Neural progenitor cell (in vitro differentiated cells): ENCODE measurements around the gene MMRN2. TPM values are rescaled to one million over a fixed set of nuclear protein-coding genes. Genes with fewer than 3 reads are reported as not detected.
"Not testable (repeated sequence)": the region's sequence is repeated elsewhere in the genome, so short reads cannot be mapped to it uniquely, and the experiment has no call there.

Experiments
- DNase-seq: peaks from one replicate; pipeline ENCODE4 v3.0.0-alpha.2; 2016; ENCODE audit warnings: low spot score
- H2AFZ ChIP-seq: fragments of 200-600 bp; sonication (generic); replicated peaks from 2 replicates; pipeline ENCODE4 v1.6.1; 2016; ENCODE audit warnings: antibody characterized with exemption
- H3F3A ChIP-seq: fragments of 200-600 bp; sonication (generic); 2 replicates; pipeline ENCODE4 v1.6.1; 2016; ENCODE audit warnings: antibody characterized with exemption, low read depth
- H3K27ac ChIP-seq: fragments of 200-600 bp; sonication (generic); 2 replicates; pipeline ENCODE4 v1.5.1; 2016; ENCODE audit warnings: mild to moderate bottlenecking
- H3K27me3 ChIP-seq: fragments of 200-600 bp; sonication (generic); 2 replicates; pipeline ENCODE4 v1.6.1; 2016; ENCODE audit warnings: mild to moderate bottlenecking, moderate library complexity
- H3K36me3 ChIP-seq: fragments of 200-600 bp; sonication (generic); 2 replicates; pipeline ENCODE4 v1.5.1; 2016
- H3K4me1 ChIP-seq: fragments of 200-600 bp; sonication (generic); 2 replicates; pipeline ENCODE4 v1.6.1; 2016; ENCODE audit warnings: mixed run types
- H3K4me2 ChIP-seq: fragments of 200-600 bp; sonication (generic); 2 replicates; pipeline ENCODE4 v1.6.1; 2016
- H3K4me3 ChIP-seq: fragments of 200-600 bp; sonication (generic); 2 replicates; pipeline ENCODE4 v1.5.1; 2016
- H3K79me2 ChIP-seq: fragments of 200-600 bp; sonication (generic); 2 replicates; pipeline ENCODE4 v1.6.1; 2016; ENCODE audit warnings: low read depth
- H3K9ac ChIP-seq: fragments of 200-600 bp; sonication (generic); 2 replicates; pipeline ENCODE4 v1.6.1; 2016
- H3K9me3 ChIP-seq: fragments of 200-600 bp; sonication (generic); 2 replicates; pipeline ENCODE4 v1.5.1; 2016; ENCODE audit warnings: low read depth
- H4K20me1 ChIP-seq: fragments of 200-600 bp; sonication (generic); 2 replicates; pipeline ENCODE4 v1.6.1; 2016; ENCODE audit warnings: low read depth
- H3K27ac Mint-ChIP-seq: 3 replicates; pipeline ENCODE4 v1.8.0; 2021; ENCODE audit warnings: mixed read lengths
- H3K27me3 Mint-ChIP-seq: 2 replicates; pipeline ENCODE4 v1.8.0; 2022; ENCODE audit warnings: low read depth, mild to moderate bottlenecking, inconsistent platforms, moderate library complexity, mixed read lengths; ENCODE audit not compliant: insufficient read depth
- H3K36me3 Mint-ChIP-seq: 3 replicates; pipeline ENCODE4 v1.8.0; 2021; ENCODE audit warnings: mixed read lengths
- H3K4me1 Mint-ChIP-seq: 3 replicates; pipeline ENCODE4 v1.8.0; 2021; ENCODE audit warnings: mixed read lengths
- H3K4me3 Mint-ChIP-seq: 3 replicates; pipeline ENCODE4 v1.8.0; 2021; ENCODE audit warnings: mild to moderate bottlenecking, moderate library complexity, mixed read lengths
- H3K9me3 Mint-ChIP-seq: 3 replicates; pipeline ENCODE4 v1.8.0; 2020; ENCODE audit warnings: mixed read lengths
- EZH2 ChIP-seq: fragments of 200-600 bp; sonication (generic); IDR thresholded peaks from 2 replicates; pipeline ENCODE4 v1.6.1; 2017; ENCODE audit warnings: antibody characterized with exemption, mild to moderate bottlenecking, moderate library complexity
- EZH2phosphoT487 ChIP-seq: fragments of 200-600 bp; sonication (generic); IDR thresholded peaks from 2 replicates; pipeline ENCODE4 v1.6.1; 2017; ENCODE audit warnings: antibody characterized with exemption
- total RNA-seq: library from RNA; depleted of rRNA; stranded (reverse); fragments of >200 nt; gene quantifications from 2 replicates; pipeline ENCODE4 v1.2.3, GENCODE V29; 2015; ENCODE audit warnings: low replicate concordance
- TF ChIP-seq, protein P1 (sequence below): fragments of 200-600 bp; sonication (generic); IDR thresholded peaks from 2 replicates; pipeline ENCODE4 v1.5.1; 2017; ENCODE audit warnings: antibody characterized with exemption, mild to moderate bottlenecking

MMRN2 gene
- total RNA-seq, 1 donor from 2014 or later, result 0.28 TPM

DNA sequence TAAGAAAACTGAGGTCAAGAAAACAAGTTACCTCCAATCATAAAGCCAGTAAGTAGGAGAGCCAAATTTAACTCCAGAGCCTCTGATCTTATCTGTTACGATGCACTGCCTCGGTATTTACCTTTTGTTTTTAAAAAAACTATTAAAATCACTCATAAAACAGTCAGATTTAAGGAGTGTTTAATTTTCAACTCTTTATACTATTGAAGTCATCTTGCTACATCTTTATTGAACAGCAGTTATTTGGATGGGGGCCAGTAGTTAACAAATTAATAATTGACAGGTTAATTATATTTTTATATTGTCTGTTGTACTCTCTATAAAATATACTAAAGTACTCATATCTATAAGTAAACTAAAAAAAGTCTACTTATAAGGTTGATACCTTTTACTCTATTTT is 35.5 kb upstream of the MMRN2 start:
- Histone ChIP-seq H3K79me2 (no peaks in the 10 kb centered on the region), H4K20me1 (no peaks in the 10 kb centered on the region), H2AFZ (no peak overlapping the region), H3K27ac (no peak overlapping the region), H3K4me2 (no peak overlapping the region), H3K9me3 (no peaks in the 10 kb centered on the region), H3K27me3 (no peaks in the 10 kb centered on the region), H3K4me3 (no peak overlapping the region), H3F3A (no peaks in the 10 kb centered on the region), H3K36me3 (no peaks in the 10 kb centered on the region), H3K4me1 (no peaks in the 10 kb centered on the region), H3K9ac (no peak overlapping the region)
- Mint-ChIP-seq H3K4me1 (no peaks in the 10 kb centered on the region), H3K4me3 (no peak overlapping the region), H3K27me3 (peaks cover 2% of the 10 kb centered on the region), H3K27ac (no peak overlapping the region), H3K9me3 (no peaks in the 10 kb centered on the region), H3K36me3 (no peaks in the 10 kb centered on the region)
- TF ChIP-seq EZH2phosphoT487 (no peak), EZH2 (no peak)
- TF ChIP-seq, protein P1, sequence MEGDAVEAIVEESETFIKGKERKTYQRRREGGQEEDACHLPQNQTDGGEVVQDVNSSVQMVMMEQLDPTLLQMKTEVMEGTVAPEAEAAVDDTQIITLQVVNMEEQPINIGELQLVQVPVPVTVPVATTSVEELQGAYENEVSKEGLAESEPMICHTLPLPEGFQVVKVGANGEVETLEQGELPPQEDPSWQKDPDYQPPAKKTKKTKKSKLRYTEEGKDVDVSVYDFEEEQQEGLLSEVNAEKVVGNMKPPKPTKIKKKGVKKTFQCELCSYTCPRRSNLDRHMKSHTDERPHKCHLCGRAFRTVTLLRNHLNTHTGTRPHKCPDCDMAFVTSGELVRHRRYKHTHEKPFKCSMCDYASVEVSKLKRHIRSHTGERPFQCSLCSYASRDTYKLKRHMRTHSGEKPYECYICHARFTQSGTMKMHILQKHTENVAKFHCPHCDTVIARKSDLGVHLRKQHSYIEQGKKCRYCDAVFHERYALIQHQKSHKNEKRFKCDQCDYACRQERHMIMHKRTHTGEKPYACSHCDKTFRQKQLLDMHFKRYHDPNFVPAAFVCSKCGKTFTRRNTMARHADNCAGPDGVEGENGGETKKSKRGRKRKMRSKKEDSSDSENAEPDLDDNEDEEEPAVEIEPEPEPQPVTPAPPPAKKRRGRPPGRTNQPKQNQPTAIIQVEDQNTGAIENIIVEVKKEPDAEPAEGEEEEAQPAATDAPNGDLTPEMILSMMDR, result no peak
- DNase-seq, result no peak

DNA sequence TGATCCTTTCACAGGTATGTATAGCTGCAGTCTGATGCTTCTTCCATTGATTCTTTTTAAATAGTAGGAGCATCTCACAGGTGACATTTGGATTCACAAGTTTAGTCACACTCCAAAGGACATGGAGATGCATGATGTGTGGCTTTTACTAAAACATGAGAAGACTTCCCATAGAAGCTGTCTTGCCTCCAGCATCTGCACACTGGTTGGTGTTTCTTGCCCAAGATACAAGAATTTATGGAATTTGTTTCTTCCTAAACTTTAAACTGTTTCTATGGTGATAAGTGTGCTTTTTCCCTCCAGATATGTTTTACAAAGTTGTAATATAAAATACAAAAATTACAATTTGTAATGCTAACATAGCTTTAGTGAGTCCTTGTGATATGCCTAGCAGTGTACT is 35.0 kb upstream of the MMRN2 start:
- Mint-ChIP-seq H3K27me3 (peaks cover 2% of the 10 kb centered on the region), H3K4me1 (no peaks in the 10 kb centered on the region), H3K4me3 (no peak overlapping the region), H3K27ac (no peak overlapping the region), H3K9me3 (no peaks in the 10 kb centered on the region), H3K36me3 (no peaks in the 10 kb centered on the region)
- H3K9me3 ChIP-seq, result no peaks in the 10 kb centered on the region
- H3K9ac ChIP-seq, result no peak overlapping the region
- no peaks in the 10 kb centered on the region for H3K4me1 ChIP-seq
- no peak overlapping the region for H2AFZ ChIP-seq
- H3K27ac ChIP-seq, result no peak overlapping the region
- no peaks in the 10 kb centered on the region for H3K36me3 ChIP-seq
- no peak for DNase-seq
- no peaks in the 10 kb centered on the region for H3K79me2 ChIP-seq
- TF ChIP-seq, protein P1, result no peak
- no peak for TF ChIP-seq EZH2
- no peak for TF ChIP-seq EZH2phosphoT487
- H3K4me2 ChIP-seq, result no peak overlapping the region
- no peak overlapping the region for H3K4me3 ChIP-seq
- no peaks in the 10 kb centered on the region for H3F3A ChIP-seq
- no peaks in the 10 kb centered on the region for H3K27me3 ChIP-seq
- H4K20me1 ChIP-seq, result no peaks in the 10 kb centered on the region

DNA sequence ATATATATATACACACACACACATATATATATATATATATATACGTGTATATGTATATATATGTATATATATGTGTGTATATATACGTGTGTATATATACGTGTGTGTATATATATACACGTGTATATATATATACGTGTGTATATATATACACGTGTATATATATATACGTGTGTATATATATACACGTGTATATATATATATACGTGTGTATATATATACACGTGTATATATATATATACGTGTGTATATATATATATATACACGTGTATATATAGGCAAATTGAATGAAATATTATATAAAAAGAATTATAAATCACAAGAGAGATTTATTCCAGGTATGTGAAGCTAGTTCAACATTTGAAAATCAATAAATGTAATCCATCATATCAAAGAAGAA is 33.9 kb upstream of the MMRN2 start:
- H3K9ac ChIP-seq, H3K9me3 Mint-ChIP-seq, H3K27ac Mint-ChIP-seq, H3K36me3 Mint-ChIP-seq, H3K36me3 ChIP-seq, H3K4me3 Mint-ChIP-seq, DNase-seq, H3K4me2 ChIP-seq, H3K27me3 ChIP-seq, H2AFZ ChIP-seq, H4K20me1 ChIP-seq, H3K4me1 Mint-ChIP-seq, H3K27ac ChIP-seq, H3K27me3 Mint-ChIP-seq, H3K4me1 ChIP-seq, H3F3A ChIP-seq, H3K9me3 ChIP-seq, H3K79me2 ChIP-seq, H3K4me3 ChIP-seq: not testable (repeated sequence)

DNA sequence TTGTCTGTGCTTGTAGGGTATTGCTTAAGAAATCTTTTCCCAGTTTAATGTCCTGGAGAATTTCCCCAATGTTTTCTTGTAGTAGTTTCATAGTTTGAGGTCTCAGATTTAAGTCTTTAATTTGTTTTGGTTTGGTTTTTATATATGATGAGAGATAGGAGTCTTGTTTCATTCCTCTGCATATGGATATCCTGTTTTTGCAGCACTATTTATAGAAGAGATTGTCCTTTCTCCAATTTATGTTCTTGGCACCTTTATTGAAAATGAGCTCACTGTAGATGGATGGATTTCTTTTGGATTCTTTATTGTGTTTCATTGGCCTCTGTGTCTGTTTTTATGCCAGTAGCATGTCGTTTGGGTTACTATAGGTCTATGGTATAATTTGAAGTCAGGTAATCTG is 31.1 kb upstream of the MMRN2 start:
- Histone ChIP-seq H2AFZ (no peak overlapping the region), H3K79me2 (no peaks in the 10 kb centered on the region), H3K9ac (no peak overlapping the region), H3K4me2 (no peak overlapping the region), H3K36me3 (no peaks in the 10 kb centered on the region), H3K4me1 (no peaks in the 10 kb centered on the region), H3K27me3 (no peaks in the 10 kb centered on the region), H3K27ac (no peak overlapping the region), H3F3A (no peaks in the 10 kb centered on the region), H4K20me1 (no peaks in the 10 kb centered on the region), H3K4me3 (no peak overlapping the region), H3K9me3 (no peaks in the 10 kb centered on the region)
- DNase-seq, result no peak
- Mint-ChIP-seq H3K9me3 (no peaks in the 10 kb centered on the region), H3K4me1 (no peaks in the 10 kb centered on the region), H3K4me3 (no peak overlapping the region), H3K36me3 (no peaks in the 10 kb centered on the region), H3K27ac (no peak overlapping the region), H3K27me3 (no peaks in the 10 kb centered on the region)
- TF ChIP-seq, protein P1, result no peak
- TF ChIP-seq EZH2 (no peak), EZH2phosphoT487 (no peak)

DNA sequence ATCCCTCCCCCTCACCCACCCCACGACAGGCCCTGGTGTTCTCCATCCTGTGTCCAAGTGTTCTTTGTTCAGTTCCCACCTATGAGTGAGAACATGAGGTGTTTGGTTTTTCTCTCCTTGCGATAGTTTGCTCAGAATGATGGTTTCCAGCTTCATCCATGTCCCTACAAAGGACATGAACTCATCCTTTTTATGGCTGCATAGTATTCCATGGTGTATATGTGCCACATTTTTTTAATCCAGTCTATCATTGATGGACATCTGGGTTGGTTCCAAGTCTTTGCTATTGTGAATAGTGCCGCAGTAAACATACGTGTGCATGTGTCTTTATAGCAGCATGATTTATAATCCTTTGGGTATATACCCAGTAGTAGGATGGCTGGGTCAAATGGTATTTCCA is 27.1 kb upstream of the MMRN2 start:
- H3K36me3 Mint-ChIP-seq, H3K4me3 Mint-ChIP-seq, H3K9me3 ChIP-seq, H3K79me2 ChIP-seq, H3F3A ChIP-seq, H3K27me3 ChIP-seq, H3K4me1 Mint-ChIP-seq, H3K27ac ChIP-seq, H3K9me3 Mint-ChIP-seq, DNase-seq, H3K27ac Mint-ChIP-seq, H3K9ac ChIP-seq, H3K4me3 ChIP-seq, H3K36me3 ChIP-seq, H2AFZ ChIP-seq, H3K27me3 Mint-ChIP-seq, H3K4me1 ChIP-seq, H4K20me1 ChIP-seq, H3K4me2 ChIP-seq: not testable (repeated sequence)
